ENCODE measurements around the gene GATB. TPM values are rescaled to one million over a fixed set of nuclear protein-coding genes. Genes with fewer than 3 reads are reported as not detected.

Gene GATB
- total RNA-seq (ENCODE audit: low replicate concordance): 11.0 and 17.3 TPM in 2 replicates

GRCh38 chr4:151760712-151761661 is at the start of gene GATB:
Gene GATB (minus strand): TSS chr4:151761007. CDS start chr4:151760982, 25 bp downstream.

